ENCODE measurements around the gene HAAO. TPM values are rescaled to one million over a fixed set of nuclear protein-coding genes. Genes with fewer than 3 reads are reported as not detected.
A peak's percentile ranks its signal among the peaks of the same experiment; 100 is the strongest.
"Not testable (repeated sequence)": the region's sequence is repeated elsewhere in the genome, so short reads cannot be mapped to it uniquely, and the experiment has no call there.

The HAAO gene
- total RNA-seq = 1 to 10 TPM; 3.5 to 5.9 (median 5.0) TPM
- 4.6 TPM for polyA plus RNA-seq
- long read RNA-seq, donor 1, transcript HAAO-201 (10 exons, 1,265 nt) = major isoform, 5 of 8 reads
- long read RNA-seq, donor 1, partial matches to known transcripts = 0 of 8 reads
- long read RNA-seq, donor 1, other reads (novel, unspliced or antisense) = 2 of 8 reads
- long read RNA-seq, donor 2, partial matches to known transcripts = 0 of 2 reads
- long read RNA-seq, donor 2, other reads (novel, unspliced or antisense) = 2 of 2 reads
- long read RNA-seq, donor 3, transcript HAAO-201 (10 exons, 1,265 nt) = major isoform, 6 of 10 reads
- long read RNA-seq, donor 3, partial matches to known transcripts = 0 of 10 reads
- long read RNA-seq, donor 3, other reads (novel, unspliced or antisense) = 4 of 10 reads
- long read RNA-seq, donor 4, transcript HAAO-201 (10 exons, 1,265 nt) = major isoform, 5 of 5 reads
- long read RNA-seq, donor 4, partial matches to known transcripts = 0 of 5 reads
- long read RNA-seq, donor 4, other reads (novel, unspliced or antisense) = 0 of 5 reads

DNA sequence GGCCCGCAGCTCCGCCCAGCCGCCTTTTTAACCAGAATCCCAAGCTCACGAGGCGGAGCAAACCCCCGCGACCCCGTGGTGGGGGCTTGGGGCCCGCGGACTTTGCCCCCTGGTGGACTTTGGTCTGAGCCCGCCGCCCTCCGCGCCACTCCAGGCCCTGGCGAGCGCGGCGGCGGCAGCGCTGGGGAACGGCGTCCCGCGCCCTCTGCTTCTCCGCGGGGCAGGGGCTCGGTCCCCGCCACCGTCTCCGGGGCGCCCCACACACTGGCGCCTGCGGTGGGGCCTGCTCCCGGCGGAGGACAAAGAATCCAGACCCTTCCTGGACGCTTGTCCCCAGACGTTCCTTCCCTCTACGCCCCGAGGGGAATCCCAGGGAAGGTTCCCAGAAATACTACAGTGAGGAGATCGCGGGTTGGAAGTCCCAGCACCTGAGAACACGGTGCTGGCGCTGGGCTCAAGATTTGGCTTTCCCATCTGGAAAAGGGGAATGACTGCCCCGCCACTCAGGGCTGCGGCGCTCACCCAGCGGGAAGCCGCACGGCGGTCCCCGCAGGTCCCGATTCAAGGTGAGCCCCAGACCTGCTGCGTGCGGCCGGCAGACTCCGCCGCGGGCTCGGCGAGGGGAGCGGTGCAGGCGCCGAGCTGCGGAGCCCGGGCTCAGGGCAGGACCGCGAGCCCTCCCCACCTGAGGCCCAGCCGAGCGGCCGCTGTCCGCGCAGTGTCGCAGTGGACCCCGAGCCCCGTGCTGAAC lies at the start of gene HAAO:
TSS of gene HAAO (minus strand) at position 1 of the 751 bp plus-strand sequence. CDS start 47 bp downstream, outside the sequence.
- Histone ChIP-seq H3K27ac (ENCODE audit: low read length) (peak within 1 kb of the TSS; percentile 34), H3K4me3 (ENCODE audit: low read length) (peak within 1 kb of the TSS; percentile 68), H3K27me3 (ENCODE audit: control insufficient read depth, insufficient read depth) (no peaks in the 10 kb centered on the region), H3K4me1 (ENCODE audit: control insufficient read depth, insufficient read depth, low read length) (peaks cover 2% of the 10 kb centered on the region), H3K9me3 (ENCODE audit: control insufficient read depth, low read length) (no peaks in the 10 kb centered on the region)
- intact Hi-C loops (cut with DNase I) = no loop called here
- WGBS = under 1% methylated on average over 75 of the region's 75 CpGs
- DNase-seq = peak; percentile 66 to 90 (median 89)
- ATAC-seq = peak; percentile 63 to 73

DNA sequence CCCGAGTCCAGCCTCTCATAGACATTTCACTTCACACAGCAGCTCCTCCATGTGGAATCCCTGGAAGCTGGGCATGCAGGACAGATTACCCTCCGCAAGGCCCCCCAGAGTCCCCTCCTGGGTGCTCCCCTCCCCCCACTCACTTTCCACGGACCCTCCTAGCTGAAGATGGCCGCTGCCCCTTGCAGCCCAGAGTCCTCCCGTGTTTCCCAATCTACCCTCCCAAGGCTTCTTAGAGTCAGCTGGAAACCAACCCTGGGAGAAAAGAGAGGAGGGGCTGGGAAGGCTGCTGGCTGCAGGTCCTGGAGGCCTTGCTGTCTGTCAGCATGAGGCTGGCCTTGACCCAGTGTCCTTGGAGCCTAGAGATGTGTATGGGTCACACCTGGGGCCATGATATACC lies 49.0 kb upstream of the HAAO start:
- Histone ChIP-seq H3K4me3 (ENCODE audit: low read length) (no peak overlapping the region), H3K4me1 (ENCODE audit: control insufficient read depth, insufficient read depth, low read length) (peaks cover 10% of the 10 kb centered on the region), H3K9me3 (ENCODE audit: control insufficient read depth, low read length) (no peaks in the 10 kb centered on the region), H3K27me3 (ENCODE audit: control insufficient read depth, insufficient read depth) (no peaks in the 10 kb centered on the region), H3K27ac (ENCODE audit: low read length) (no peak overlapping the region)
- DNase-seq (no peak), ATAC-seq (no peak)
- 85% methylated on average over 5 of the region's 5 CpGs for WGBS
- intact Hi-C loops (cut with DNase I) = no loop called here

DNA sequence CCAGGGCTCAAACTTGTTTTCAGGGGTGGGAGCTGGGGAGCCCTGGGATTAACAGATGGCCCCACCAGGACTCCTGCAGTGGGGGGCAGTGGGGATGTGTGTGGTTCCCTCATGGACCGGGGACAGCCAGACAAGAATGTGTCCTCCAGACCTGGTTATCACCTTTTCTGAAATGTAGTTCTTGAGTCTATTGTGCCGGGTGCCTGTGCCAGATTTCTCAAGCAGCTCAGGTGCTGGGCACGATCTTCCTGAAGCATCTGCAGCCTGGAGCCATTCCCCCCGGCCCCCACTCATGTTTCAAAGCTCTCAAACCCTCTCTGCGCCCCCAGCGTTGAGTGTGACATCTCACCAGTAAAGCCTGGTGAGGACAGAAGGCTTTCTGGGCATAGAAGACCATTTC lies 48.4 kb upstream of the HAAO start:
- intact Hi-C loops (cut with DNase I) = no loop called here
- H3K4me1 ChIP-seq (ENCODE audit: control insufficient read depth, insufficient read depth, low read length) = peaks cover 12% of the 10 kb centered on the region
- peak overlapping the region; percentile 33 for H3K27ac ChIP-seq (ENCODE audit: low read length)
- no peaks in the 10 kb centered on the region for H3K9me3 ChIP-seq (ENCODE audit: control insufficient read depth, low read length)
- ATAC-seq = no peak
- DNase-seq = peak in 1 of 3 donors; percentile 47
- no peak overlapping the region for H3K4me3 ChIP-seq (ENCODE audit: low read length)
- WGBS = 78% methylated on average over 6 of the region's 6 CpGs
- H3K27me3 ChIP-seq (ENCODE audit: control insufficient read depth, insufficient read depth) = no peaks in the 10 kb centered on the region

DNA sequence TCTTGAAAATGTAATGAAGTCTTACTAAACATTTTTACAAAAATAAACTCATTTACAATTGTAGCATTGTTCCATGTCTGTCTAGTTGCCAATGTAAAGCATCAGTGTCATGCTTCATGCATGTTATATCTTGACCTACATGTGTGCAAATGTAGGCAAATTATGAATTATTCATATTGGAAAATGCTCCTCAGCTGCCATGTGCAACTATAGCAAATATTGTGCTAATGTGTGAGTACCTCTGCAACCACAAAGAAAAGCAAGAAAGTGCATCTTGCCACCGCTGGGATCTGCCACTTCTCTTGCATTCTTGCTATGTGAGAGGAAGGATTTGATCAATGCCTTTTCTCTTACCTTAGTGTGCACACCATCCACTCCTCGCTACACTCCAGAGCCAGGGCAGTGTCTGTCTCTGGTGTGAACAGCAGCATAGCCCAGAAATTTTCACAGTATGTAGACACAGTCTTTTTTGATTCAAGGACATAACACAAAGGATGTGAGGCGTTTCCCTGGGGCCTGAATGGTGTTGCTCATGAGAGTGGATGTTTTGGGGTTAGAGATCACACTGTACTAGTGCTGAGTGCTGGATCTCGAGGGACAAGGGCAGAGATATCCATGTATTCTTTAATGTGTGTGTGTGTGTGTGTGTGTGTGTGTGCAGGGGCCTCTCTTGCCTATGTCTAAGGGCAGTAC lies 47.6 kb upstream of the HAAO start:
- H3K9me3 ChIP-seq (ENCODE audit: control insufficient read depth, low read length) = no peaks in the 10 kb centered on the region
- ATAC-seq (peak; percentile 50 to 89), DNase-seq (peak in 2 of 3 donors; percentile 66 to 68)
- peaks cover 11% of the 10 kb centered on the region for H3K4me1 ChIP-seq (ENCODE audit: control insufficient read depth, insufficient read depth, low read length)
- H3K27ac ChIP-seq (ENCODE audit: low read length) = no peak overlapping the region
- H3K4me3 ChIP-seq (ENCODE audit: low read length) = no peak overlapping the region
- H3K27me3 ChIP-seq (ENCODE audit: control insufficient read depth, insufficient read depth) = no peaks in the 10 kb centered on the region
- WGBS = 49% methylated on average over 4 of the region's 4 CpGs
- intact Hi-C loops (cut with DNase I) = loop anchor here in 3 of 4 donors (10.0 kb wide), 4 partner anchors 95 to 705 kb away; no protein-coding TSS in a partner anchor

DNA sequence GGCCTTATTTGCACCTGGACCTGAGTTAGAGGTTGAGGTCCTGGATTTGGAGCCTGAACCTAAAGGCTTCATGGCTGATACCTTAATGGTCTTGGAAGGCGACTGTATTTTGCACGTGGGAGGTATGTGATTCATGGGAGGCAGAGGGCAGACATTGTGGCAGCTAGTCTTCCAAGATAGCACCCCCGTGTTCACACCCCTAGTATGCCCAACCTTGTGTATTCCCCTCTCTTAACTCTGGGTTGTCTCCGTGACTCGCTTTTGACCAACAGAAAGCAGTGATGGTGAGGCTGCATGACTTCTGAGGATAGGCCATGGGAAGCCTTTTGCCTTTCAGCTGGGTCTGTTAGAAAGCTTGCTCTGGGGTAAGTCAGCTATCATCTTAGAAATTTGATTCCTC lies 45.8 kb upstream of the HAAO start:
- Histone ChIP-seq H3K27ac (ENCODE audit: low read length) (no peak overlapping the region), H3K9me3 (ENCODE audit: control insufficient read depth, low read length) (no peaks in the 10 kb centered on the region), H3K27me3 (ENCODE audit: control insufficient read depth, insufficient read depth) (no peaks in the 10 kb centered on the region), H3K4me3 (ENCODE audit: low read length) (no peak overlapping the region), H3K4me1 (ENCODE audit: control insufficient read depth, insufficient read depth, low read length) (peaks cover 9% of the 10 kb centered on the region)
- 95% methylated on average over 5 of the region's 5 CpGs for WGBS
- no peak for ATAC-seq
- no peak for DNase-seq
- intact Hi-C loops (cut with DNase I) = loop anchor here in 3 of 4 donors (10.0 kb wide), 4 partner anchors 97 to 707 kb away; no protein-coding TSS in a partner anchor

DNA sequence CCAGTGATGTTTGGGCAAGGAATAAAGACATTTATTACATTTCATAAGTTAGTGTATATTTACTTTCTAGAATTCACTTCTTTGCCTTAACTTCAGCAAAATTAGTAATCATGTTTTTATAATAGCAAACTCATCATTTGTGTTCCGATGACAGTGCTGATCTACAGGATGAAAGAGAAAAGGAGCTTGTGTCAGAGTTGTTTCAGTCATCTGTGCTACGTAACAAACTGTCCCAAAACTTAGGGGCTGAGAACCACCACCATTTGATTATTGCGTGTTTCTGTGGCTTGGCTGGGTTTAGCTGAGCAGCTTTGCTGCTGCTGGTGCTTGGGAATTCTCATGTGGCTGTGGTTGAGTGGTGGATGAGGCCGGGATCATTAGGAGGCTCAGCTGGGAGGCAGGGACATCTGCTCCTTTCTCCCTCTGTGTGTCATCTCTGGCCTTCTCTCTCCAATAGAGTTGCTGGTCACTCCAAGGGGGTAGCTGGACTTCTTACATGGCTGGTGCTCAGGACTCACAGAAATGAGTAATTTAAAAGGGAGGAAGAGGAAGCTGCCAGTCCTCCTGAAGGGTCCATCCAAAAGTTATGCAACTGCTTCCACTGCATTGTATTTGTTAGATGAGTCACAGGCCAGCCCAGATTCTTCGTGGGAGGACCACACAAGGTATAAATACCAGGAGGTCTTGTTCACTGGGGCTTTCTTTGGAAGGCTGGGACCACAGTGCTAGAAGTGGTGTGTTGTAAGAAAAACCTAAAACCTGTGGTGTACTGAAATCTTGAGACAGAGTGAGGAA lies 43.4 kb upstream of the HAAO start:
- Histone ChIP-seq H3K9me3 (ENCODE audit: control insufficient read depth, low read length) (no peaks in the 10 kb centered on the region), H3K4me3 (ENCODE audit: low read length) (no peak overlapping the region), H3K4me1 (ENCODE audit: control insufficient read depth, insufficient read depth, low read length) (peaks cover 9% of the 10 kb centered on the region), H3K27ac (ENCODE audit: low read length) (peak overlapping the region; percentile 80), H3K27me3 (ENCODE audit: control insufficient read depth, insufficient read depth) (no peaks in the 10 kb centered on the region)
- 77% methylated on average over 5 of the region's 5 CpGs for whole genome bisulfite sequencing
- peak in 2 of 3 donors; percentile 30 to 61 for DNase-seq
- intact Hi-C loops (cut with DNase I) = loop anchor here in 3 of 4 donors (10.0 kb wide), 4 partner anchors 99 to 709 kb away; no protein-coding TSS in a partner anchor
- peak; percentile 55 to 92 for ATAC-seq

DNA sequence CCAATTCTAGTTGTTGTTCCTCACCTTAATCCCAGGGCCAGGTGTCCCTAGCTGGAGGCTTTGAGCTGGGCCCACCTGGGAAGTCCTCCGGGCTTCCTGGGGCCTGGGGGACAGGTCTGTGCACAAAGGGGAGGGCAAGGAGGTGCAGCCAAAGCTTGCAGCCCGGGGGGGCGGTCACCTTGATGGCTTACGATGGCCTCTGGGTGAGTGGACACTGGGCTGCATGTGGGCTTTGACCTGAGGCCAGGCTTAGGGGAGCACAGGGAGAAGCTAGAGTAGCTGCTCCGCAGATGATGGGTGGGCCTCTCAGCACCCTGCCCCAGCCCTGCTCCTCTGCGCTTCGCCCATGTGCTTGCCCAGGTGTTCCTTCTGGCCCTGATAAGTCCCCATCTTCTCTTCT lies 41.8 kb upstream of the HAAO start:
- WGBS = 98% methylated on average over 7 of the region's 7 CpGs

DNA sequence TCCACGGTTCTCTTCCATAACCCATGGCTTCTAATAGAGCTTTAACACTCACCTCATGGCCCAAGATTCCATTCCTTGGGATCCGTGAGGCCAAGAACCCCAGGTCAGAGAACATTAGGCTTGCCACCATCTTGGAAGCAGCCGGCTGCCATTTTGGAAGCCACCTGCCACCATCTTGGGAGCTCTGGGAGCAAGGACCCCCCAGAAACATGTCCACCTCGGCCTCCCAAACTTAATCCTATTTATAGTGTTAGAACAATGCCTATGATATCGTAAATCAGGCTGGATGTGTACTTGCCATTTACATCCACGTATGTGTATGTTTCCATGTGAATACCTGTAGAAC lies 39.9 kb upstream of the HAAO start:
- no peaks in the 10 kb centered on the region for H3K9me3 ChIP-seq (ENCODE audit: control insufficient read depth, low read length)
- H3K4me3 ChIP-seq (ENCODE audit: low read length) = no peak overlapping the region
- no peak overlapping the region for H3K27ac ChIP-seq (ENCODE audit: low read length)
- 88% methylated on average over 6 of the region's 6 CpGs for WGBS
- no peak for DNase-seq
- H3K27me3 ChIP-seq (ENCODE audit: control insufficient read depth, insufficient read depth) = no peaks in the 10 kb centered on the region
- peaks cover 9% of the 10 kb centered on the region for H3K4me1 ChIP-seq (ENCODE audit: control insufficient read depth, insufficient read depth, low read length)
- ATAC-seq = no peak
- intact Hi-C loops (cut with DNase I) = loop anchor here in 3 of 4 donors (10.0 kb wide), 4 partner anchors 103 to 713 kb away; no protein-coding TSS in a partner anchor

More for the DNA sequence above, 41.8 kb upstream of the HAAO start:
- ATAC-seq (no peak), DNase-seq (no peak)
- Histone ChIP-seq H3K4me1 (ENCODE audit: control insufficient read depth, insufficient read depth, low read length) (peaks cover 9% of the 10 kb centered on the region), H3K4me3 (ENCODE audit: low read length) (no peak overlapping the region), H3K9me3 (ENCODE audit: control insufficient read depth, low read length) (no peaks in the 10 kb centered on the region), H3K27ac (ENCODE audit: low read length) (no peak overlapping the region), H3K27me3 (ENCODE audit: control insufficient read depth, insufficient read depth) (no peaks in the 10 kb centered on the region)
- intact Hi-C loops (cut with DNase I) = loop anchor here in 3 of 4 donors (10.0 kb wide), 4 partner anchors 101 to 711 kb away; no protein-coding TSS in a partner anchor

DNA sequence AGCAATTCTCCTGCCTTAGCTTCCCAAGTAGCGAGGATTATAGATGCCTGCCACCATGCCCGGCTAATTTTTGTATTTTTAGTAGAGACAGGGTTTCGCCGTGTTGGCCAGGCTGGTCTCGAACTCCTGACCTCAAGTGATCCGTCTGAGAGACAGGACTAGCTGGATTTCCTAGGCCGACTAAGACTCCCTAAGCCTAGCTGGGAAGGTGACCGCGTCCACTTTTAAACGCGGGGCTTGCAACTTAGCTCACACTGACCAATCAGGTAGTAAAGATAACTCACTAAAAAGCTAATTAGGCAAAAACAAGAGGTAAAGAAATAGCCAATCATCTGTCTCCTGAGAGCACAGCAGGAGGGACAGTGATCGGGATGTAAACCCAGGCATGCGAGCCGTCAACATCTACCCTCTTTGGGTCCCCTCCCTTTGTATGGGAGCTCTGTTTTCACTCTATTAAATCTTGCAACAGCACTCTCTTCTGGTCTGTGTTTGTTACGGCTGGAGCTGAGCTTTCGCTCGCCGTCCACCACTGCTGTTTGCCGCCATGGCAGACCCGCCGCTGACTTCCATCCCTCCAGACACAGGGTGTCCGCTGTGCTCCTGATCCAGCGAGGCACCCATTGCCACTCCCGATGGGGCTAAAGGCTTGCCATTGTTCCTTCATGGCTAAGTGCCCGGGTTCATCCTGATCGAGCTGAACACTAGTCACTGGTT lies 39.3 kb upstream of the HAAO start:
- H3K27me3 ChIP-seq (ENCODE audit: control insufficient read depth, insufficient read depth); H3K9me3 ChIP-seq (ENCODE audit: control insufficient read depth, low read length); ATAC-seq; H3K27ac ChIP-seq (ENCODE audit: low read length); H3K4me1 ChIP-seq (ENCODE audit: control insufficient read depth, insufficient read depth, low read length); H3K4me3 ChIP-seq (ENCODE audit: low read length); DNase-seq: not testable (repeated sequence)
- 93% methylated on average over 26 of the region's 26 CpGs for WGBS
- intact Hi-C loops (cut with DNase I) = loop anchor here in 3 of 4 donors (10.0 kb wide), 4 partner anchors 103 to 713 kb away; no protein-coding TSS in a partner anchor
